Posterior cingulate gyrus (tissue), 11 donors: ENCODE measurements around the gene NFATC3.

Source experiments
- DNase-seq, 10 donors: peaks; one replicate each; pipeline versions ENCODE4 v3.0.0 to v3.0.0-alpha.2; 2020 to 2021; ENCODE audit warnings: mixed read lengths in 3 of 10
- intact Hi-C: fragments of 100-400 bp; cut with DNase I; formaldehyde crosslinking; loops from one replicate; pipeline ENCODE4 v1.15.1; 2023

NFATC3 gene

GRCh38 chr16:68085259-68086071 lies at the start of gene NFATC3:
TSS of gene NFATC3 (plus strand) at chr16:68085370. CDS start at chr16:68085682, 312 bp downstream.
- intact Hi-C loops: loop anchor here (10.0 kb wide), 1 partner anchor 229 kb away; the partner anchor contains the start of genes PRMT7 and SLC7A6OS
- DNase-seq: peak; percentile 94 to 99 (median 98)

DNA sequence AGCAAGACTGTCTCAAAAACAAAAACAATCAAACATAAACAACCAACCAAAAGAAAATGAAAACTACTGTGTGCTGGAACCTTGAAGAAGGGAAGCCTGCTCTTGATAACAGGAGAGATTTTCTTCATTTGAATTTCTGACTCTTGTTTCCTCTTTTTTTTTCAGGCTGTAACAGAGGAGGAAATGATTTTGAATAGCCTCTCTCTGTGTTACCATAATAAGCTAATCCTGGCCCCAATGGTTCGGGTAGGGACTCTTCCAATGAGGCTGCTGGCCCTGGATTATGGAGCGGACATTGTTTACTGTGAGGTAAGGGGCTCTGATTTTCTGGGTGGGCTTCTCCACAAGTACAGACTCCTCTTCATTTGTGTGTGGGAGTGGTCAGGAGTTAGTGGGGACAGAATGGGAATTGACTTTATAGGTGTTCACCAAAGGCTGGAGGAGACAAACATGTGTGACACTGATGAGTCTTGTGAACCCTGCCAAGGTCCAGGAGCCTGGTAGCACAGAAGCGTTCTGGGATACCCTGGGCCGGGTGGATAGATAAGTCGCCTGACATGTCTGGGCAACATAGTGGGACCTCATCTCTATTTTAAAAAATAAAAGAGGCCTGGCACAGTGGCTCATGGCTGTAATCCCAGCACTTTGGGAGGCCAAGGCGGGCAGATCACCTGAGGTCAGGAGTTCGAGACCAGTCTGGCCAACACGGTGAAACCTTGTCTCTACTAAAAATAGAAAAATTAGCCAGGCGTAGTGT lies 47.2 kb upstream of the NFATC3 start:
- intact Hi-C loops: no loop called here
- no peak for DNase-seq

DNA sequence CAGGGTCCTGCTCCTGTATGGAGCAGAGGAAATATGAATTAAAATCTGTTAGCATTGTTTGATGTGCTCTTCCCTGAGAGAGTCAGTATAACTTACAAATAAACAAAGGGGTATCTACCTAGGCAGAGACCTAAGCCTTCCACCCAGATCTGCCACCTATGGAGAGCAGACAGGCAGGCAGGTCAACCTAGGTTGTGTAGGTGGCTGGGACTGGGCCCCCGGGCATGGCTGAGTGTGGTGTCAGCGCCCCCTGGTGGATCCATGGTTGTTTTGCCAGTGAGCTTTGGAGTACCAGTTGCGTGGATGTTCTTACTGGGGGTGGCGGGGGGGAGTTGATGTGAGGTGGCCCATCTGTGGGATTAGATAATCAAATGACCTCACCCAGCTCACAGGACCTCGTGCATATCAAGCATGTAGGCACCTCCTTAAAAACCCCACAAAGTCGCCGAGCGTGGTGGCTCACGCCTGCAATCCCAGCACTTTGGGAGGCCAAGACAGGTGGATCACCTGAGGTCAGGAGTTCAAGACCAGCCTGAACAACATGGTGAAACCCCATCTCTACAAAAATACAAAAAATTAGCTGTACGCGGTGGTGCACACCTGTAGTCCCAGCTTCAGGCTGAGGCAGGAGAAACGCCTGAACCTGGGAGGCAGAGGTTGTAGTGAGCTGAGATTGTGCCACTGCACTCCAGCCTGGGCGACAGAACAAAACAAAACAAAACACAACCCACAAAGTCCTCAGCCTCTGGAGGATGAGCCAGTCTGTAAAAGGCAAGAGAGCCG lies 44.5 kb upstream of the NFATC3 start:
- DNase-seq: peak; percentile 63 to 97 (median 84)

DNA sequence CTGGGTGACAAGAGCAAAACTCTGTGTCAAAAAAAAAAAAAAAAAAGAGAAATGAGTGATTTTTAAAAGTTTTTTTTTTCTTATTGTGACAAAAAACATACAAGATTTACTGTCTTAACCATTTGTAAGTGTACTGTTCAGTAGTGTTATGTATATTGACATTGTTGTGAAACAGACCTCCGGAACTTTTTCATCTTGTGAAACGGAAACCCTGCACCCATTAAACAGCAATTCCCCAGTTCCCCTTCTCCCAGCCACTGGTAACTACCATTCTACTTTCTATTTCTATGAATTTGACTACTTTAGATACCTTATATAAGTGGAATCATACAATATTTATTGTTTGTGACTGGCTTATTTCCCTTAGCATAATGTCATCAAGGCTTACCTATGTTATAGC lies 43.4 kb upstream of the NFATC3 start:
- intact Hi-C loops: loop anchor here (5.0 kb wide), 1 partner anchor 104 kb away; the partner anchor contains the start of gene PSMB10
- no peak for DNase-seq

More for the DNA sequence above, 44.5 kb upstream of the NFATC3 start:
- intact Hi-C loops: loop anchor here (1.0 to 5.0 kb wide), 2 partner anchors 103 to 157 kb away; partner anchors contain the start of gene PSMB10

DNA sequence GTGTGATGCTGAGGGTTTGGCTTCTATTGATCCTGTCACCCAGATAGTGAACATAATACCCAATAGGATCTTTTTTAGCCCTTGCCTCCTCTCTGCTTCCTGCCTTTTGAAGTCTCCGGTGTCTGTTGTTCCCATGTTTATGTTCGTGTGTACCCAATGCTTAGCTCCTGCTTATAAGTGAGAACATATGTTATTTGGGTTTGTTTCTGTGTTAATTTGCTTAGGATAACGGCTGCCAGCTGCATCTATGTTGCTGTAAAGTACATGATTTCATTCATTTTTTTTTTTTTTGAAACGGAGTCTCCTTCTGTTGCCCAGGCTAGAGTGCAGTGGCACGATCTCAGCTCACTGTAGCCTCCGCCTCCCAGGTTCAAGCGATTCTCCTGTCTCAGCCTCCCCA lies 39.1 kb upstream of the NFATC3 start:
- DNase-seq: no peak
- intact Hi-C loops: no loop called here

DNA sequence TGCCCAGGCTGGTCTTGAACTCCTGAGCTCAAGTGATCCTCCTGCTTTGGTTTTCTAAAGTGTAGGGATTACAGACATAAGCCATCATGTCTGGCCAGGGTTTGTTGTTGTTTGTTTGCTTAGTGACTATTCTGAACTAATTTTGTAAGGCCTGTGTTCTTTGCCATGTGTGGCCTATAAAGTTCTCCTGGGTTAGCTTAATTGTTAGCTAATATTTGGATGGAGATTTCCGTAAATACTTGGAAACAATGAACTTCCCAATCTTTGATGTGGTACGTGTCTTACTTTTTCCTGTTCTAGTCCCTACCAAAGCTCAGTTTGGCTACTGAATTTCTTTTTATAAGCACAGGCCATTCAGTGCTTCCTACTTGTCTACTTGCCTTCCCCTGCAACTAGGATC lies 37.2 kb upstream of the NFATC3 start:
- intact Hi-C loops: no loop called here
- DNase-seq: no peak

GRCh38 chr16:68049449-68049848 lies 35.7 kb upstream of the NFATC3 start:
- no peak for DNase-seq
- intact Hi-C loops: no loop called here

DNA sequence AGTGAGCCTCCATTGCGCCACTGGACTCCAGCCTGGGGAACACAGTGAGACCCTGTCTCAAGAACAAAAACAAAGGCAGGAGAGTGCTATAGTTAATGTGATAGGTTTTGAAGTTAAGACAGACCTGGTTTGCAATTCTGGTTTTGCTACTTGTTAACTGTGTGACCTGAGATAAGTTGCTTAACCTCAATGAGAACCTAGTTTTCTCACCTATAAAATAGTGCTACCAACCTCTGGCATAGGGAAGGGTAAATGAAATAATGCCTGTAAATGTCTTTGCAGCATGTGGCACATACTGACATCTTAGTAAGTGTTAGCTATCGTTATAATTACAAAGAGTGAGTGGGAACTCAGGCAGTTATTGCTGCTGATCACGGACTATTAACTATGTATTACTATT lies 29.8 kb upstream of the NFATC3 start:
- DNase-seq: no peak
- intact Hi-C loops: no loop called here

- intact Hi-C loops: no loop called here
- DNase-seq: no peak
Observed at GRCh38 chr16:68059804-68060203, 25.4 kb upstream of the NFATC3 start.

DNA sequence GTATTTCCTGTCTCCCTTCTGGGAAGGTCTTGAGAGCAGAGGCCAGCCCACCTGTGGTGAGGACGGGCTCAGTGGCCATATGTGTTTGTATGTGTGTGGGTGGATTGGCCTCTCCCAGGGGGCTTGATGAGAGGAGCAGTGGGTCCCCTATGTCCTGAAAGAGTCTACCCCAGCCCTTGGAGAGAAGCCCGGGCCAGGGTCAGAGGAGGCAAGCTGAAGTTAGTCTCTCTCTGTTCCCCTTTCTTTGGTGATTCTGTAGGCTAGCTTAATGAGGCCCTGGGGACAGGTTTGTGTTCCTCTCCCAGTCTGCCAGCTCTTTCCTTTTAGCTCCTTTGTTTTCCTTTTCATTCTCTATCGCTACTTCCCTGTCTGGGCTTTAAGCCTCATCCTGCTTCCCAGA lies 23.8 kb upstream of the NFATC3 start:
- DNase-seq: peak in 1 of 10 donors; percentile 49
- intact Hi-C loops: no loop called here

GRCh38 chr16:68062910-68063393 lies 22.2 kb upstream of the NFATC3 start:
- DNase-seq: peak in 1 of 10 donors; percentile 41
- intact Hi-C loops: no loop called here

DNA sequence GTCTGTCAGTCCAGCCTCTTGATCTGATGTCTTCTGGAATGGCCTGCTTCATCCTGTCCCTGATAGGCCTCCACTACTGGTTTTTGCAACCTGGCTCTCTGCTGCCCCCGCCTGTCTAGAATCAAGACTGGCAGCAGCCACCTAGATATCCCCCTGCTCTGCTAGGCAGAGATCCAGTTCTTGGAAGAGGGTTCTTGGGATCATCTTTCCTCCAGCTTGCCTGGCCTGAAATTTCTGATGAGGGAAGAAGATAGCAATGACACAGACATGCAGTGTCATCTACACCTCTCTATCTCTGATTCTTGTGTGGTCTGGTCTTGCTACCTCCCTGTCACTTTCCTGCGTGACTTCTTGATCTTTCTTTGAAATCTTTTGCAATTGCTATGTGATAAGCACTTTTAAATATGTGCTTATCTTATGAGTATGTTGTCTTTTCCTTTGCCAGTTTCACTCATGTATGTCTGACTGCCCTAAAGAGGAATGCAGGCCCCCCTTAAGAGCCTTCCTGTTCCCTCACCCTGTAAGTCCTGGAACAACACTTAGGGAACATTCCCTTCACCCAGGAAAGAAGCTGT lies 20.3 kb upstream of the NFATC3 start:
- DNase-seq: peak in 9 of 10 donors; percentile 42 to 91 (median 62)
- intact Hi-C loops: no loop called here

DNA sequence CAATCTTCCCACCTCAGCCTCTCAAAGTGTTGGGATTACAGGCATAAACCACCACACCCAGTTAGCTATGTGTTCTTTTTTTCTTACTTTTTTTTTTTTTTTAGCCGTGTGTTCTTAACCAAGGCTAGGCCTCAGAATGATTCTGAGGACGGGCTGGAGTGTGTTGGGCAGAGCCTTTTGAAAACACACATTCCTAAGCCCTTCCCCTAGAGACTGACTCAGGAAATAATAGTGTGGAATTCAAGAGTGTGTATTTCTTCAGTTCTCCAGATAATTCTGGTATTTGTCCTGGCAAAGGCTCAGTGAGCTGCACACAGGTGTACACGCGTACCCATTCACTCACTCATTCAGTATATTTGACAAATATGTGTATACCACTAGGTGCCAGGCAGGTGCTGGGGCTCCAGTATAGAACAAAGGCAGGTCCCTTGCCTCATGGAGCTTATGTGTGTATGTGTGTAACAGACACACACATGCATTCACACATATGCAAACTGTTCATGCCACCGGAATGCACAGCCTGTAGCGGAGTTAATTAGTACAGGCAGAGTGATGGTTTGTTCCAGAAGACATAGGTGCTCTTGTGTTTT lies 19.4 kb upstream of the NFATC3 start:
- peak in 1 of 10 donors; percentile 19 for DNase-seq
- intact Hi-C loops: no loop called here

GRCh38 chr16:68066763-68067162 lies 18.4 kb upstream of the NFATC3 start:
- intact Hi-C loops: no loop called here
- no peak for DNase-seq

DNA sequence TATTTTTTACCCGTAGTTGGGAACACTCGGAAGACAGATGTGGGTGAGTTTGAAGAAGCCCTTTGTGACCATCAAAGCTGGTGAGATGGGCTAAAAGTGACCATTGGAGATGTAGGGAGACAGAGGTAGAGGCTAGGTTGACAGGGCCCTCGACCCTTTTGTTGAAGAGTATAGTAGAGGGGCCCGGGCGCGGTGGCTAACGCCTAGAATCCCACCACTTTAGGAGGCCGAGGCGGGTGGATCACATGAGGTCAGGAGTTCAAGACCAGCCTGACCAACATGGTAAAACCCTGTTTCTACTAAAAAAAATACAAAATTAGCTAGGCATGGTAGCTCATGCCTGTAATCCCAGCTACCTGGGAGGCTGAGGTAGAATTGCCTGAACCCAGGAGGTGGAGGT lies 16.2 kb upstream of the NFATC3 start:
- no peak for DNase-seq
- intact Hi-C loops: no loop called here

- intact Hi-C loops: no loop called here
- no peak for DNase-seq
Observed at GRCh38 chr16:68069511-68070248, 15.5 kb upstream of the NFATC3 start.

GRCh38 chr16:68070249-68070730 lies 14.9 kb upstream of the NFATC3 start:
- intact Hi-C loops: no loop called here
- no peak for DNase-seq

DNA sequence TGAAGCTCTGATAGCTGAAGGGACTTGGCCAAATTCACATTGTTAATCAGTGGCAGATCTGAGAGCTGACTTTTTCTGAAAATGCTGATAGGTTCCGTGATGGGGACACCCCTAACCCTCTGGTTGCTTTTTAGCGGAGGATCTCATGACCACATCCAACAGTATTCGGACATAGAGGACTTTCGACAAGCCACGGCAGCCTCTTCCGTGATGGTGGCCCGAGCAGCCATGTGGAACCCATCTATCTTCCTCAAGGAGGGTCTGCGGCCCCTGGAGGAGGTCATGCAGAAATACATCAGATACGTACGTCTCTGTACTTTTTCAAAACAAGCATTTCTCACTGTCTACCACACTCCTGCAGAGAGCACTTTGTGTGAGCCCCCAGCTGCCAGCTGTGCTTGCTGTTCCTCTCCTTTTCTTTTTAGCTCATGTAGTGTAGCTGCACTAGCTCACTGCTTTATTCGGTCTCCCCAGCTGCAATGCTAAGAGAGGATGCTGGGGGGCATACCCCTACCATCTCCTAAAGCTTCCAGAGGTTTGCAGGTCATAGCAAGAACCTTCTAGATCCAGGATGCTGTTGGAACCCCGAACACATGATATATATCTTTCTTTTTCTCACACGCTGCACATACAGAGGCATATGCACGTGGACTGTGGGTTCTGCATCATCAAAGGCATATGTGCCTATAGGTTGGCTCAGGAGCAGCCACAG lies 14.2 kb upstream of the NFATC3 start:
- DNase-seq: no peak
- intact Hi-C loops: no loop called here
